K562 treated with DMSO at 1 percent for 4 hours (cell line): ENCODE measurements around the gene CUL5. TPM values are rescaled to one million over a fixed set of nuclear protein-coding genes. Genes with fewer than 3 reads are reported as not detected.

ENCODE experiments used
- total RNA-seq: library from RNA; unstranded; fragments of 300-600 nt; gene quantifications from 2 replicates; pipeline ENCODE4 v1.2.3, GENCODE V29; 2022; ENCODE audit not compliant: insufficient read depth

CUL5 gene
- 9.0 and 10.3 TPM in 2 replicates for total RNA-seq

GRCh38 chr11:108008656-108009496 lies at the start of gene CUL5:
Gene CUL5 (plus strand): TSS chr11:108008898. CDS start chr11:108009349, 451 bp downstream.

GRCh38 chr11:108121274-108122155 lies 112.8 kb downstream of the CUL5 start, which contains the start of gene ACAT1:
Gene ACAT1 (plus strand): TSS chr11:108121567. CDS start chr11:108121607, 40 bp downstream.

Other genes starting within 250 kb of the CUL5 start
- gene SLC35F2, start 150.1 kb upstream of the CUL5 start, total RNA-seq = 11.6 and 14.2 TPM in 2 replicates
- not detected in 2 replicates for gene RAB39A, start 80.5 kb upstream of the CUL5 start, total RNA-seq
- gene ACAT1, start 112.7 kb downstream of the CUL5 start, total RNA-seq = 46.4 and 48.7 TPM in 2 replicates
- 5.6 and 8.9 TPM in 2 replicates for gene NPAT, start 213.7 kb downstream of the CUL5 start, total RNA-seq
- 12.7 and 15.0 TPM in 2 replicates for gene ATM, start 214.2 kb downstream of the CUL5 start, total RNA-seq